ENCODE data around the gene TSN. TPM values are rescaled to one million over a fixed set of nuclear protein-coding genes. Genes with fewer than 3 reads are reported as not detected.

Gene TSN
- 32.3 and 38.5 TPM in 2 replicates for total RNA-seq

DNA sequence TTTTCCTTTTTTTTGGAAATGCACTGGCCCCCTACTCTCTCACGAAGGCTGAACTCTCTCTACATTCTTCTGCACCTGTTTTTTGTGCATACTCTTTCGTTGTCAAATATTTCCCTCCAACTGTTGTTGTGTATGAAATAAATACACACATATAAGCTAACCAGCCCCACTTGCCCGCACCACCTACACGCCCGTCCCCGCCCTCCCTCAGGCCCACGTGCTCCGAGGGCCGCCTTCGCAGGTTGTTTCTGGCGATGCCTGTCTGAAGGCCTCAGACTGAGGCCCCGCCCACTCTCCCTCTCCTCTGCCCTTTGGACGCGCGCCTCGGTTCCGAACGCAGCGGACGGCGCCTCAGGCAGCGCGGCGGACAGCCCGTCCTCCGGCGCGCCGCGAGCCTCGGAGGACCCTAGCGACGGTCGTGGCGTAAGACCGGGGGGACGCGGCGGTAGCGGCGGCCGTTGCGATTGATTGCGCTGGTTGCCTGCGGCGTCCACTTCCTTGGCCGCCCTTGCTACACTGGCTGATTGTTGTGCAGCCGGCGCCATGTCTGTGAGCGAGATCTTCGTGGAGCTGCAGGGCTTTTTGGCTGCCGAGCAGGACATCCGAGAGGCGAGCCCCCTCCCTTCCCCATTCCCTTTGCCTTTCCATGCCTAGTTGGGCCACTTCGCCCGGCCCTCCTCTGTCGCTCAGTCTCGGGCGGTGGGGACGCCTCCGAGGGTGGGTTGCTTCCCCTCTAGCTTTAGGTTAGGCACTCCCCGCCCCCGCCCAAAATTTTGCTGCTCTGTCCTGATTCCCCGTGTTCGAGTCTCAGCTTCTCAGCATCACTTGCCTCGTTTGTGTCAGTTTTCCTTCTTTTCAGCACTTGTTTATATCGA lies at the start of gene TSN:
TSS of gene TSN (plus strand) at position 415 of the 875 bp plus-strand sequence. CDS start at position 544, 129 bp downstream.

DNA sequence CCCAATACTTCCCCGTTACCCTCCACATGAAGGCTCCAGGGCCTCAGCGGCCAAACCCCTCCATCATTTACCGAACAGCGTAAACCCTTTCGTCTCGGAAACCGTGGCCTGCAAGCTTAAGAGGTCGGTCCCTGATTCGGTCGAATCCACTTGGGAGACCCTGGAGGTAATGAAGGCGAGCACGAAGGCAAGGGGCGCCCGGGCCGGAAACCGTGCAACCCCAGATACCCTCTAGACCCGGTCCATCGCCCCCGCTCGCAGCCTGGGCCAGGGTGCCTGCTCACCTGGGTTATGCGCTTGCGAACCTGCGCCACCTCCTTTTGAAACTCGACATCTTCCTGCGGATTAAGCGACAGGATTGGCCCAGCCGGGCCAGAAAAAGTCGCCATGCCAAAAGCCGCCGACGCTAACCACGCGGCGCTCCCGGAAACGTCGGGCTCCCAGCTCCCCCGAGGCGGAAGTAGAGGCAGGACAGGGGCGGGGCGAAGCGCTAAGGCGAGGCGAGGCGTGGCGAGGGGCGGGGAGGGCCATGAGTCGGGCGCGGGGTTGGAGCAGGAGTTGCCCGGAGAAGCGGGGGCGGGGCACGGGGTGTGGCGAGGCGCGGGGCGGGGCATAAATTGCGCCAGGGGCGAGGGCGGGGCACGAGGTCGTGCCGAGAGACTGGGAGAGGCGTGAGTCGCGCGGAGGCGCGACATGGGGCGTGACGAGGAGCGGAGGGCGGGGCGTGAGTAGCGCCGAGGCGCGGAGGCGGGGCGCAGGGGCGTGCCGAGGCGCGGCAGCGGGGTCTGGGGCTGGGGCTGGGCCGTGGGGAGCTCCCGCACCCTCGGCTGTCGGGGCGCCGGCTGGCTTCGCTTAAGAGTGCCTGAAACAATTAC lies 18.8 kb upstream of the TSN start, which contains the start of gene NIFK:
TSS of gene NIFK (minus strand) at position 414 of the 875 bp plus-strand sequence. CDS start at position 389, 25 bp downstream.

Other genes starting within 250 kb of the TSN start
- gene RNU4ATAC, start 224.8 kb upstream of the TSN start, total RNA-seq, result under 0.01 TPM in 2 replicates
- 29.4 and 55.2 TPM in 2 replicates for gene CLASP1, start 106.2 kb upstream of the TSN start, total RNA-seq
- gene NIFK, start 18.8 kb upstream of the TSN start, total RNA-seq, result 48.1 and 108 TPM in 2 replicates

All from airway epithelial cell (primary cell).